Measurements from ENCODE around the gene WFIKKN1. TPM values are rescaled to one million over a fixed set of nuclear protein-coding genes. Genes with fewer than 3 reads are reported as not detected.

WFIKKN1 gene
- total RNA-seq, 1 donor from 2014 or later: 0.89 TPM

DNA sequence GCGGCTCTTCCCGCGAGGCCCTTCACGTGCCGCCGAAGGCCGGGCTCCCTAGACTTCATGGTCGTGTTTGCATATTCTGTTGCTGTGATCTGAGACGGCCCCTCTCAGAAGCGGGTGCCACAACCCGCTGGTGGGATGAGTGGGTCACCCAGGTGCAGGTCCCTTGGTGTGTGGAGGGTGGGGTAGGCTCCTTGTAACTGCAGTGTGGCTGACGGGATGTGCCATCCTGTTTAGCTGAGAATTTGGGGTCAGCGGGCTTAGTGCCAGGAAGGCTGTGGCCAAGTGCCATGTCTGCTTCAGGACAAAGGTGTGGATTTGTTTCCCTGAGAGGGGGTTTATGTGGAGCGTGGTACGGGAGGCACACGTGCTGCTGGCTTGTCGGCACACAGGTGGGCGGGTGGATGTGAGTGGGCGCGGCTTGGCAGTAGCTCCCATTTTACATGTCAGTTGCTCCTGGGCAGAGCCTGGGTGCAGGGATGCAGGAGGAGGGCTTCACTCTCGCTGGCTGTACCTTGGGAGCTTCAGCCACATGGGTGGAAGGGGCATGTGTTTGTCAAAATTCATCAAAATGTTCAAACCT is 9.2 kb upstream of the WFIKKN1 start:
- DNase-seq (ENCODE audit: low read depth) (no peak), FAIRE-seq (no peak)
- Histone ChIP-seq H3K27ac (ENCODE audit: low read depth, low read length) (no peak overlapping the region), H4K20me1 (ENCODE audit: insufficient read depth, low read length) (peaks cover 27% of the 10 kb centered on the region), H3K9me3 (ENCODE audit: insufficient read depth, low read depth, low read length) (no peaks in the 10 kb centered on the region), H3K9ac (ENCODE audit: low read length) (no peak overlapping the region), H3K4me3 (ENCODE audit: insufficient read depth, low read depth, low read length) (peak overlapping the region; percentile 14), H3K4me2 (ENCODE audit: low read length) (peak overlapping the region; percentile 79), H3K36me3 (ENCODE audit: insufficient read depth, low read length) (no peaks in the 10 kb centered on the region), H2AFZ (ENCODE audit: low read depth, low read length) (no peak overlapping the region), H3K79me2 (ENCODE audit: insufficient read depth, low read length) (peaks cover 2% of the 10 kb centered on the region), H3K4me1 (ENCODE audit: insufficient read depth, low read length) (peaks cover 20% of the 10 kb centered on the region), H3K27me3 (ENCODE audit: insufficient read depth, low read length) (no peaks in the 10 kb centered on the region)
- TF ChIP-seq EZH2 (IDR thresholded peaks at IDR 0.05; ENCODE audit: insufficient read depth, low read length): no peak
- H3K4me1 Mint-ChIP-seq (ENCODE audit: low read depth, unreplicated experiment): peaks cover 1% of the 10 kb centered on the region
- no peaks in the 10 kb centered on the region for H3K27me3 Mint-ChIP-seq (ENCODE audit: low read depth, unreplicated experiment)
- H3K4me3 Mint-ChIP-seq (ENCODE audit: unreplicated experiment): no peak overlapping the region
- no peaks in the 10 kb centered on the region for H3K9me3 Mint-ChIP-seq (ENCODE audit: unreplicated experiment)
- H3K27ac Mint-ChIP-seq (ENCODE audit: unreplicated experiment): peak overlapping the region; percentile 34
- peaks cover 3% of the 10 kb centered on the region for H3K36me3 Mint-ChIP-seq (ENCODE audit: low read depth, unreplicated experiment)

DNA sequence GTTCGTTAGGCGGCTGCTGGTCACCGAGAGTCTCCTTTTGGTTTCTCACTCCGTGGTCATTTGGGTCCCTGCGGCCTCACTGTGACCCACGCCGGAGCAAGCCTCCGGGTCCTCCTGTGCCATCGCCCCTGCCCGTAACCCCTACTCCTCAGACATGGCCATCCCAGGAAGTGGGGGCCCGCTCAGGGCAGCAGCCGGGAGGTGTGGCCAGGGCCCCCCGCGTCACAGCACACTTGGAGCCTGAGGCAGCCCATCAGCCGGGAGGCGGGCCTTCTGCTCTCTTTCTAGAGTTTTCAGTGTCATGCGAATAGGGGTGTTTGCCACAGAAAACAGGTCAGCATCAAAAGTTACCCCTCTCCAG is 7.9 kb upstream of the WFIKKN1 start:
- no peaks in the 10 kb centered on the region for H3K9me3 Mint-ChIP-seq (ENCODE audit: unreplicated experiment)
- DNase-seq (ENCODE audit: low read depth): no peak
- Histone ChIP-seq H2AFZ (ENCODE audit: low read depth, low read length) (no peak overlapping the region), H3K27me3 (ENCODE audit: insufficient read depth, low read length) (no peaks in the 10 kb centered on the region), H4K20me1 (ENCODE audit: insufficient read depth, low read length) (peaks cover 26% of the 10 kb centered on the region), H3K79me2 (ENCODE audit: insufficient read depth, low read length) (peaks cover 2% of the 10 kb centered on the region), H3K27ac (ENCODE audit: low read depth, low read length) (peak overlapping the region; percentile 51), H3K36me3 (ENCODE audit: insufficient read depth, low read length) (no peaks in the 10 kb centered on the region), H3K4me1 (ENCODE audit: insufficient read depth, low read length) (peaks cover 29% of the 10 kb centered on the region), H3K9me3 (ENCODE audit: insufficient read depth, low read depth, low read length) (no peaks in the 10 kb centered on the region), H3K9ac (ENCODE audit: low read length) (peak overlapping the region; percentile 17), H3K4me2 (ENCODE audit: low read length) (peak overlapping the region; percentile 79), H3K4me3 (ENCODE audit: insufficient read depth, low read depth, low read length) (no peak overlapping the region)
- FAIRE-seq: no peak
- H3K27me3 Mint-ChIP-seq (ENCODE audit: low read depth, unreplicated experiment): no peaks in the 10 kb centered on the region
- no peak overlapping the region for H3K27ac Mint-ChIP-seq (ENCODE audit: unreplicated experiment)
- peaks cover 9% of the 10 kb centered on the region for H3K36me3 Mint-ChIP-seq (ENCODE audit: low read depth, unreplicated experiment)
- H3K4me1 Mint-ChIP-seq (ENCODE audit: low read depth, unreplicated experiment): peaks cover 4% of the 10 kb centered on the region
- H3K4me3 Mint-ChIP-seq (ENCODE audit: unreplicated experiment): no peak overlapping the region
- TF ChIP-seq EZH2 (IDR thresholded peaks at IDR 0.05; ENCODE audit: insufficient read depth, low read length): no peak
- TF ChIP-seq, protein P1, sequence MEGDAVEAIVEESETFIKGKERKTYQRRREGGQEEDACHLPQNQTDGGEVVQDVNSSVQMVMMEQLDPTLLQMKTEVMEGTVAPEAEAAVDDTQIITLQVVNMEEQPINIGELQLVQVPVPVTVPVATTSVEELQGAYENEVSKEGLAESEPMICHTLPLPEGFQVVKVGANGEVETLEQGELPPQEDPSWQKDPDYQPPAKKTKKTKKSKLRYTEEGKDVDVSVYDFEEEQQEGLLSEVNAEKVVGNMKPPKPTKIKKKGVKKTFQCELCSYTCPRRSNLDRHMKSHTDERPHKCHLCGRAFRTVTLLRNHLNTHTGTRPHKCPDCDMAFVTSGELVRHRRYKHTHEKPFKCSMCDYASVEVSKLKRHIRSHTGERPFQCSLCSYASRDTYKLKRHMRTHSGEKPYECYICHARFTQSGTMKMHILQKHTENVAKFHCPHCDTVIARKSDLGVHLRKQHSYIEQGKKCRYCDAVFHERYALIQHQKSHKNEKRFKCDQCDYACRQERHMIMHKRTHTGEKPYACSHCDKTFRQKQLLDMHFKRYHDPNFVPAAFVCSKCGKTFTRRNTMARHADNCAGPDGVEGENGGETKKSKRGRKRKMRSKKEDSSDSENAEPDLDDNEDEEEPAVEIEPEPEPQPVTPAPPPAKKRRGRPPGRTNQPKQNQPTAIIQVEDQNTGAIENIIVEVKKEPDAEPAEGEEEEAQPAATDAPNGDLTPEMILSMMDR (IDR thresholded peaks at IDR 0.05; ENCODE audit: insufficient read depth, low read depth, low read length): no peak

DNA sequence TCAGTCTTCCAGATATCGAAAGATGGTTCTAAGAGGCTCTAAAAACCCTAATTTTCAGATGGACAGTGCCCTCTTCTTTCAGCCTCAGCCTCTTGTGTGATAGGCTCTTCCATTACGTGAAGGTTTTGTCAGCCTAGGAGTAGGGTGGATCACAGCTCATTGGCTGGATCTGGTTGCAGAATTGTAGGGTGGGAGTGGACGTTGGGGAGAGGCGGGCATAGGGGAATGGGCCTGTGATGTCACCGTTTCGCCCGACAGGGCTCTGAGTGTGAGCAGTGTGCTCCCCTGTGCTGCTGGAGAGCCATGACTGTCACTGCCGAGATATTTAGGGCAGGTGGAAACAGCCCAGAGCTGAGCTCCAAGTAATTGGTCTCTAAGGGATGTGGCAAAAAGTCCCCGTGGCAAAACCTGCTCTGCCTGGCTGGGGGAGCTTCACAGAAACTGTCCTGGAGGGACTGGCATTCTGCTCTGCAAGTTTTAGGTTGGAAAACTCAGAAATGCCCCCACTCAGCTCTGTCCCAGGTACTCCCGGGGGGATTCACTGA is 6.2 kb upstream of the WFIKKN1 start:
- DNase-seq (ENCODE audit: low read depth): no peak
- Histone ChIP-seq H3K9me3 (ENCODE audit: insufficient read depth, low read depth, low read length) (no peaks in the 10 kb centered on the region), H3K36me3 (ENCODE audit: insufficient read depth, low read length) (no peaks in the 10 kb centered on the region), H2AFZ (ENCODE audit: low read depth, low read length) (no peak overlapping the region), H3K27ac (ENCODE audit: low read depth, low read length) (no peak overlapping the region), H3K9ac (ENCODE audit: low read length) (no peak overlapping the region), H3K79me2 (ENCODE audit: insufficient read depth, low read length) (peaks cover 2% of the 10 kb centered on the region), H3K27me3 (ENCODE audit: insufficient read depth, low read length) (no peaks in the 10 kb centered on the region), H3K4me3 (ENCODE audit: insufficient read depth, low read depth, low read length) (no peak overlapping the region), H4K20me1 (ENCODE audit: insufficient read depth, low read length) (peaks cover 26% of the 10 kb centered on the region), H3K4me2 (ENCODE audit: low read length) (no peak overlapping the region), H3K4me1 (ENCODE audit: insufficient read depth, low read length) (peaks cover 29% of the 10 kb centered on the region)
- H3K27me3 Mint-ChIP-seq (ENCODE audit: low read depth, unreplicated experiment): no peaks in the 10 kb centered on the region
- FAIRE-seq: no peak
- peaks cover 4% of the 10 kb centered on the region for H3K4me1 Mint-ChIP-seq (ENCODE audit: low read depth, unreplicated experiment)
- no peaks in the 10 kb centered on the region for H3K9me3 Mint-ChIP-seq (ENCODE audit: unreplicated experiment)
- no peak overlapping the region for H3K4me3 Mint-ChIP-seq (ENCODE audit: unreplicated experiment)
- TF ChIP-seq, protein P1 (IDR thresholded peaks at IDR 0.05; ENCODE audit: insufficient read depth, low read depth, low read length): no peak
- TF ChIP-seq EZH2 (IDR thresholded peaks at IDR 0.05; ENCODE audit: insufficient read depth, low read length): no peak
- peaks cover 7% of the 10 kb centered on the region for H3K36me3 Mint-ChIP-seq (ENCODE audit: low read depth, unreplicated experiment)
- H3K27ac Mint-ChIP-seq (ENCODE audit: unreplicated experiment): no peak overlapping the region
